ENCODE measurements around the gene SPATA18. TPM values are rescaled to one million over a fixed set of nuclear protein-coding genes. Genes with fewer than 3 reads are reported as not detected.

Gene SPATA18
- total RNA-seq, result 1 to 10 TPM in 8 of 9 donors, under 1 TPM in 1; 0.74 to 5.7 (median 2.0) TPM
- under 1 TPM; 0.23 to 0.43 TPM for polyA plus RNA-seq
- long read RNA-seq, donor 1, result 0 reads
- long read RNA-seq, donor 2, partial matches to known transcripts, result 0 of 2 reads
- long read RNA-seq, donor 2, other reads (novel, unspliced or antisense), result 1 of 2 reads
- long read RNA-seq, donor 3, partial matches to known transcripts, result 0 of 2 reads
- long read RNA-seq, donor 3, other reads (novel, unspliced or antisense), result 1 of 2 reads

DNA sequence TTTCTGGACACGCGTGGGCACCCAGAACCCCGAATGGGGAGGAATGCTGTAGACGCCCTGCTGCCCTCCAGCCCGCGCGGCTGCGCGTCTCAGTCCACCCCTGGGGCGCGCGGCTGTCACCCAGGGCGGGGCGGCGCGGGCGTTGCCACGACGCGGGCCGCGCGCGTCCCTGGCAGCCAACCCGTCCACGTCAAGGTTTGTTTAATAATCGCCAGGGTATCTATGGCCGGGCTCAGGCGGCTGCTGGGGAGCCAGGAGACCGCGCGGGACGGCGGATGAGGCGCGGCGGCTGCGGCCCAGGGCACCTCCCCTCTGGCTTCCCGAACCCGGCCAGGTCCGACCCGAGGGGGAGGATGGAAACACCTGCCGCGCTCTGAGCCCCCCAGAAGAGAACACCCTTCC is at the start of gene SPATA18:
SPATA18 (plus strand) TSS at position 92 of the 402 bp plus-strand sequence. CDS start 401 bp downstream, outside the sequence.
- ATAC-seq, result peak; percentile 35 to 81 (median 62)
- intact Hi-C loops (cut with DNase I), result no loop called here
- Histone ChIP-seq H3K4me3 (peak within 1 kb of the TSS; percentile 39 to 81 (median 64)), H3K27me3 (peaks cover 0 to 58% (median 0%) of the 10 kb centered on the region in 9 donors), H3K36me3 (no peaks in the 10 kb centered on the region), H3K4me1 (peaks cover 0 to 19% (median 7%) of the 10 kb centered on the region in 12 donors), H3K27ac (peak within 1 kb of the TSS; percentile 8 to 80 (median 52)), H3K9me3 (no peaks in the 10 kb centered on the region)
- TF ChIP-seq, protein P1, sequence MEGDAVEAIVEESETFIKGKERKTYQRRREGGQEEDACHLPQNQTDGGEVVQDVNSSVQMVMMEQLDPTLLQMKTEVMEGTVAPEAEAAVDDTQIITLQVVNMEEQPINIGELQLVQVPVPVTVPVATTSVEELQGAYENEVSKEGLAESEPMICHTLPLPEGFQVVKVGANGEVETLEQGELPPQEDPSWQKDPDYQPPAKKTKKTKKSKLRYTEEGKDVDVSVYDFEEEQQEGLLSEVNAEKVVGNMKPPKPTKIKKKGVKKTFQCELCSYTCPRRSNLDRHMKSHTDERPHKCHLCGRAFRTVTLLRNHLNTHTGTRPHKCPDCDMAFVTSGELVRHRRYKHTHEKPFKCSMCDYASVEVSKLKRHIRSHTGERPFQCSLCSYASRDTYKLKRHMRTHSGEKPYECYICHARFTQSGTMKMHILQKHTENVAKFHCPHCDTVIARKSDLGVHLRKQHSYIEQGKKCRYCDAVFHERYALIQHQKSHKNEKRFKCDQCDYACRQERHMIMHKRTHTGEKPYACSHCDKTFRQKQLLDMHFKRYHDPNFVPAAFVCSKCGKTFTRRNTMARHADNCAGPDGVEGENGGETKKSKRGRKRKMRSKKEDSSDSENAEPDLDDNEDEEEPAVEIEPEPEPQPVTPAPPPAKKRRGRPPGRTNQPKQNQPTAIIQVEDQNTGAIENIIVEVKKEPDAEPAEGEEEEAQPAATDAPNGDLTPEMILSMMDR (IDR thresholded peaks at IDR 0.05), result no peak
- TF ChIP-seq POLR2A (IDR thresholded peaks at IDR 0.05), result no peak
- WGBS, 4 donors, result 0 to 2% (median 1%) methylated on average over 30 to 44 of the region's 44 CpGs
- DNase-seq, result peak; percentile 13 to 55 (median 29)

GRCh38 chr4:52001616-52002015 is 49.5 kb upstream of the SPATA18 start:
- Histone ChIP-seq H3K9me3 (no peaks in the 10 kb centered on the region), H3K36me3 (no peaks in the 10 kb centered on the region), H3K27me3 (no peaks in the 10 kb centered on the region), H3K4me3 (no peak overlapping the region), H3K27ac (no peak overlapping the region), H3K4me1 (no peaks in the 10 kb centered on the region)
- DNase-seq, result no peak
- no peak for ATAC-seq
- TF ChIP-seq, protein P1 (IDR thresholded peaks at IDR 0.05), result no peak
- TF ChIP-seq POLR2A (IDR thresholded peaks at IDR 0.05), result no peak
- 79 to 91% (median 83%) methylated on average over 2 of the region's 2 CpGs for WGBS, 4 donors
- intact Hi-C loops (cut with DNase I), result no loop called here

DNA sequence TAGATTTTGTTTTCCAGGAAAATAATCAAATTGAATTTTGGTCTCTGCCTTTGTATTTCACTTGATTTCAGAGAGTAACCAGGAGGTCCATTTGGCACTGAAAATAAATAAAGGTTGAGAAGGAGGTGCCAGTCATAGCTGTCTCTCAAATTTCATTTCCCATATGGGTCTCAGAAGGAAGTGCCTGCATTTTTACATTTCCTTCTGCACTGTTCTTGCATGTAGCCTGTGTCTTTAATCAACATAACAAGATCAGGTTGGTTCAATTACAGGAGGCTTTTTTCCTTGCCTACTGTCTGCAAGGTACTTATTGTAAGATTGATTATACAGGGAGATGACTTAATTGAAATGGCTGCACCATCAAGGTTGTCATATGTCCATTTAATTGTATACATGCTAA is 46.7 kb upstream of the SPATA18 start:
- TF ChIP-seq, protein P1 (IDR thresholded peaks at IDR 0.05), result no peak
- no peak for TF ChIP-seq POLR2A (IDR thresholded peaks at IDR 0.05)
- Histone ChIP-seq H3K27me3 (no peaks in the 10 kb centered on the region), H3K4me3 (no peak overlapping the region), H3K27ac (no peak overlapping the region), H3K36me3 (no peaks in the 10 kb centered on the region), H3K9me3 (peaks cover 0 to 8% (median 0%) of the 10 kb centered on the region in 12 donors), H3K4me1 (no peaks in the 10 kb centered on the region)
- ATAC-seq (no peak), DNase-seq (no peak)
- intact Hi-C loops (cut with DNase I), result no loop called here

DNA sequence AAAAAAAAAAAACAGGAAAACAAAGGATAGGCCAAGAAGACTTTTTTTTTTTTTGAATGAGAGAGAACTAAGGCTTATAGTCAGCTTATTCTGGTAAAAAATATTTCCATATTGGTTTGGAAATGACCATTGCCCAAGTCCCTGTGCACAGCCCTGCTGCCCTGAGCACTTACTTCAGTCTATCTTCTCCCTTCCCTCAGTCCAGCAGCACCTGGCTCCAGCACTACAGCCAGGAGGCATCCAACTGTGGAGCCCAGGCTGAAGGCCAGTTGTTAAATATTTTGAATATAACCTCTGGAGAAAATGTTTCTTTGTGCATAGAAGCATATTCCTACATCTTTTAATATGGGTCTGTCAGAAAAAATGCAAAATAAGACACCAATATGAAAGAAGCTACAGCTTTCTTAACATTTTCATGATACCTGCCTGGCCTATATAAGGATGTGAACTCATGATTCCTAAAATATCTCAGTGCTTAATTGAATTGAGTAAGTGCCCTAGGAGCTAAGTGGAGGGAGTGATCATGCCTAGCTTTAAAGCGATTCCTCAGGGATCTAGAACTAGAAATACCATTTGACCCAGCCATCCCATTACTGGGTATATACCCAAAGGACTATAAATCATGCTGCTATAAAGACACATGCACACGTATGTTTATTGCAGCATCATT is 45.4 kb upstream of the SPATA18 start:
- Histone ChIP-seq H3K9me3 (peaks cover 0 to 13% (median 0%) of the 10 kb centered on the region in 12 donors), H3K27ac (no peak overlapping the region), H3K27me3 (no peaks in the 10 kb centered on the region), H3K4me3 (no peak overlapping the region), H3K36me3 (peaks cover 0 to under 1% (median 0%) of the 10 kb centered on the region in 9 donors), H3K4me1 (no peaks in the 10 kb centered on the region)
- intact Hi-C loops (cut with DNase I), result no loop called here
- TF ChIP-seq, protein P1 (IDR thresholded peaks at IDR 0.05), result no peak
- TF ChIP-seq POLR2A (IDR thresholded peaks at IDR 0.05), result no peak
- 75 to 96% (median 89%) methylated on average over 1 to 2 of the region's 2 CpGs for WGBS, 4 donors
- DNase-seq, result no peak
- ATAC-seq, result no peak
